T-helper 9 cell (primary cell): ENCODE data around the gene PNPT1.
"Not testable (repeated sequence)": the region's sequence is repeated elsewhere in the genome, so short reads cannot be mapped to it uniquely, and the experiment has no call there.

ENCODE experiments used
- DNase-seq: peaks from one replicate; pipeline ENCODE4 v3.0.0-alpha.2; 2020
- total RNA-seq, 2 donors: gene quantifications; one replicate each; lab custom pipeline; 2026; lab: John Stamatoyannopoulos, UW

The PNPT1 gene
- 32.8 to 60.6 reads per million in 2 donors for total RNA-seq

DNA sequence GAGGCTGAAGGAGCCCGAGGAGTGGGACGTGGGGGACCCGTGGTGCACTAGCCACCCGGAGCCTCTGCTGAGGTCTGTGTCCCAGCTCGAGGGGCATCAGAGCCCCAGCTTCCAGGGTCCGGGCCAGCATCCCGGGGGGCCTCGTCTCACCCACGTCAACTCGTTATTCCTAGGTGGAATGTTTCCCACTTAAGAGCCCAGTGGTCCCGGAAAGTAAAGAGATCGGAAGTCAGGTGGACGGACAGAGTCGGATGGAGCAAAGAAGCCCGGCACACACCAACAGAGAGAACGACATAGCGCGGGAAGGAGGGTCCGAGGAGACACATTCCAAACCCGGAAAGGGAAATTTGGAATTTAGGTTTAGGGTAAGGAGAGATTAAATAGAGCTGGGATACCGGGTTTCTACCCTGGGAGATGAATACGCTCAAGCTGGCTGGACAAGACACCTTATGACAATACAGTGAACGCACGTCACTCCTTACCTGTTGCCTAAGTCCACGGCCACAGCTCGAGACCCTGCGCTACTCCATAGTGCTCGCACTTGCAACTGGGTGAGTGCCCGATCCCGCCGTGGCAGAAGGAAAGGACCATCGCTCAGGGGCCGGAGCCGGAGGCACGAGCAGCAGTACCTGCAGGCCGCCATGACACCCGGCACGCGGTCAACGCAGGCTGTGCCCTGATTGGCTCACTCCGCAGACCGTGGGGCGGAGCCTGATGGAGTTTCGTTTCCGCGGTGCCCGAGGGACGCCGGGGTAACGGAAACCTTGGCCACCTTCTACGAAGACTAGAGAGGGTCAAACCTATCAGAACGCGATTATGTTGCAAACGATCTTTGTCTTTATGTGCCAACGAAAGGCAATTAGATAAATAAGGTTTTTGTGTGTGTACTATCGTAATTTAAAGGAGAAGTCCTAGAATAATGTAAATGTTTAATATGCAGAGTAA lies at the start of gene PNPT1:
PNPT1 (minus strand) TSS at position 664 of the 945 bp plus-strand sequence; CDS start at position 643, 21 bp downstream.
- DNase-seq = peak; percentile 82

DNA sequence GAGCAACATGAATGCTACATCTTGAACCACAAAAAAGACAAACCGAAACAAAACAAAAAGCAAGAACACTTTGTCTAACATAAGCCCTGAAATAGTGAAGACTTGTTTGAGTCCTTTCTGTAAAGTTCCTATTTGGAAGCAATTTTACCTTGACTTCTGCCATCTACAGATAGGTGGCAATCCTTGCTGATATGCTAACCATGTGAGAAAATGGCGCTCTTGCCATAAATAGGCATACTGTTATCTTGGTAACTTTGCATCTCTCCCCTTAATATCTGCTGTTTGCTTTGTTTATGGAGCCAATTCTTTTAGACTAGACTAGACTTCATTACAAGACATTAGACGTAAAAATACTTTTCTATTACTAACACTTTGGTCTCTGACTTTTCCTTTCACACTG lies 49.4 kb upstream of the PNPT1 start:
- DNase-seq = no peak

DNA sequence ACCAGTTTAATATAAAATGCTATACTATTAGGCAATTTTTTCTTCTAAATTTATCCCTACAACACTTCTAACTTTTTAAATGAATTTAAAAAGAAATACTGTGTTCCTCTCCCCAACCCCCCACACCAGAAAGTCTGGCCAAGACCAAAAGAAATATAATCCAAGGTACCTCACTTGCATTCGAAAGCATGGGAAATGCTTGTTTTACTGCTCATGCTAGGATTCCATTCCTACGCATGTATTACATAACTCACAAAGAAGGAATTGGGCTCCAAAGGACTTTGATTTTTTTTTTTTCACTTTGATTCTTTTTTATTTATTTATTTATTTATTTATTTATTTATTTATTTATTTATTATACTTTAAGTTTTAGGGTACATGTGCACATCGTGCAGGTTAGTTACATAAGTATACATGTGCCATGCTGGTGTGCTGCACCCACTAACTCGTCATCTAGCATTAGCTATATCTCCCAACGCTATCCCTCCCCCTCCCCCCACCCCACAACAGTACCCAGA lies 42.4 kb upstream of the PNPT1 start:
- not testable (repeated sequence) for DNase-seq

GRCh38 chr2:55734726-55735125 lies 41.1 kb upstream of the PNPT1 start:
- no peak for DNase-seq

DNA sequence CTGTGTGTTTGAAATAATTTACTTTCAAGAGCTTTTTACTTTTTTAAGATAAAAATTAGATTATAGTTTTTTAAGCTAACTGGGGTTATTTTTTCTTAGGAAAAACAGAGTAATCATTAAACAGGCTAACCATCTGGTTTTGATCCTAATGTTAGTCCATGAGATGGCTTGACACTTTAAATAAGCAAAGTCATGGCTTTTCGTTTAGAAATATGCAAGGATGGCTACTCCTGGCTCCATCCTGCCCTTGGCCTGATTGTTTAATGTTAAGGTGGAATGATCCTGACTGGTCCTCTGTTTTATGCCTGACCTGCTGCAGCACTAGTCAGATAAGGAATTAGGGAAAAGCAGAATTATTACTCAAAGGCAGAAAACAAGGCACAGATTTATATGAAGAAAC lies 39.7 kb upstream of the PNPT1 start:
- no peak for DNase-seq

DNA sequence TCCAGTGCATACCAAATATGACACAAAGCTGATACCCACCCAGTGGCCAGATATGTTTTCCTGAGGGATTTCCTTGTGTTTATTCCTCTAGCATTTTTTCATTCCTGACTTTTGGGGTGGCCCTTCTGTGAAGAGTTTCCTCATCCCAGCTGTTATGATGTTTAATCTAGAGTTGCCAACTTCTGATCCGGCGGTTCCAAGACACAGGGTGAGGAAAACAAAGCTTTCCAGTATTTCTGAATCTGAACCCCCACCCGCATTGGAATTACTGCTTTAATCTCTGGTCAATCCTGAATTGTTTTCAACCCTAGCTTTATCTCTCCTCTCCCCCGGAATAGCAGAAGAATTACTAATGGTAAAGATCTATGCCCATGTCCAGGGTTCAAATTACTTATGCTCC lies 39.2 kb upstream of the PNPT1 start:
- no peak for DNase-seq

DNA sequence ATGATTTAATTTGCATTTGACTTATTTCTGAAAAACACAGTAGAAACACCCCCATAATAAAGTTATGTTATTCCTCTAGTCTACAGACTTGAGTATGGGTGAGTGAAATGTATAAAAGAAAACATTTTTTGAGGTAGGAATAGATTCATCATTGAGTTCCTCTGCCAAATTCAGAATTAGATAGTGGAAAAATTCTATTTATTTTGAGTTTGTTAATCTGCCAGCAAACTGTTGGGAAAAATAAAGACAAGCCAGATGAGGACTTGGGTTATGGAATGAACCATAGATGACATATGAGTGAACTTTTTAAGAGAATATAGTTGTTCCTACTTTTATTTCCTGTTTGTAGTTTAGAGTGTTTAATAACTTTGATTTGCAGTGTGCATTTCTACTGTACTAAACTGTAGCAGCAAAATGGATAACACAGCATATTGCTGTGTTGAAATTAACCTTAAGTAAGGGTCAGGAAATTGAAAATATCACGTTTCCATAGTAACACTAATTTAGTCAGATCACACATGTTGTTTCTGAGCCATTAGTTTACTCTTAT lies 35.6 kb upstream of the PNPT1 start:
- DNase-seq = no peak

- DNase-seq = no peak
Measured at GRCh38 chr2:55721596-55722215, 28.1 kb upstream of the PNPT1 start.

- DNase-seq = no peak
Measured at GRCh38 chr2:55720417-55720816, 26.8 kb upstream of the PNPT1 start.

GRCh38 chr2:55719852-55720251 lies 26.2 kb upstream of the PNPT1 start:
- DNase-seq = no peak

GRCh38 chr2:55718165-55719008 lies 24.7 kb upstream of the PNPT1 start:
- peak; percentile 14 for DNase-seq

DNA sequence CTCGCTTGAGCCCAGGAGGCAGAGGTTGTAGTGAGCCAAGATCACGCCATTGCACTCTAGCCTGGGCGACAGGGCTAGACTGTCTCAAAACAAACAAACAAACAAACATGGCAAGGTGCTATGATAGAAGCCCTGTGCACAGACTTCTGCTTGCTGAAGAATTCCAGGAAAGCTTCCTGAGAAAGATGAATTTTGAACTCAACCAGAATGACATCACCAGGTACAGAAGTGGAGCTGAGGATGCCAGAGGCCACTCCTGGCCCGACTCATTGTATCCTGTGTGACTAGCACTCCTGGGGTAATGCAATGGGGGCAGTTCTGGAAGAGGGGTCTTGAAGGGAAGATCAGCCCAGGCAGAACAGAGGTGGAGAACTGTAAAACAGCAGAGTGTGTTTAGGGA lies 22.0 kb upstream of the PNPT1 start:
- DNase-seq = no peak

- DNase-seq = not testable (repeated sequence)
Measured at GRCh38 chr2:55715178-55715577, 21.5 kb upstream of the PNPT1 start.

- DNase-seq = no peak
Measured at GRCh38 chr2:55712477-55713060, 18.9 kb upstream of the PNPT1 start.

DNA sequence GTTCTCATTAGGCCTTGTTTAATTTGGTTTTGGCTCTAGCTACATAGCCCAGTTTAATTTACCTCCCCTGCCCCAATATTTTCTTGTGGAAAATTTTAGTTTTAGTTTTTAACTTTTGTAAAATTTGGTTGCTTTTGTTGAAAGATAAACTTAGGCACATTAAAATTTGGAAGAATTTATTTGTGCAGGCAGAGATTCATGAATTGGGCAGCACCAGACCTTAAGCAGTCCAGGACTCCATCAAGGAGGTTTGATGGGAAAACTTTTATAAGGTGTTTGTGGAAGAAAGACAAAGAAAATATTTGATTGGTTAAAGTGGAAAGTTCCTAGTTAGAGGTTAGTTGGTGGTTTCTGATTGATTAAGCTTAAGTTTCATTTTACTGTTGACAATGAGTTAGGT lies 16.4 kb upstream of the PNPT1 start:
- DNase-seq = no peak

GRCh38 chr2:55707751-55708150 lies 14.1 kb upstream of the PNPT1 start:
- DNase-seq = no peak

GRCh38 chr2:55706258-55706657 lies 12.6 kb upstream of the PNPT1 start:
- DNase-seq = not testable (repeated sequence)

DNA sequence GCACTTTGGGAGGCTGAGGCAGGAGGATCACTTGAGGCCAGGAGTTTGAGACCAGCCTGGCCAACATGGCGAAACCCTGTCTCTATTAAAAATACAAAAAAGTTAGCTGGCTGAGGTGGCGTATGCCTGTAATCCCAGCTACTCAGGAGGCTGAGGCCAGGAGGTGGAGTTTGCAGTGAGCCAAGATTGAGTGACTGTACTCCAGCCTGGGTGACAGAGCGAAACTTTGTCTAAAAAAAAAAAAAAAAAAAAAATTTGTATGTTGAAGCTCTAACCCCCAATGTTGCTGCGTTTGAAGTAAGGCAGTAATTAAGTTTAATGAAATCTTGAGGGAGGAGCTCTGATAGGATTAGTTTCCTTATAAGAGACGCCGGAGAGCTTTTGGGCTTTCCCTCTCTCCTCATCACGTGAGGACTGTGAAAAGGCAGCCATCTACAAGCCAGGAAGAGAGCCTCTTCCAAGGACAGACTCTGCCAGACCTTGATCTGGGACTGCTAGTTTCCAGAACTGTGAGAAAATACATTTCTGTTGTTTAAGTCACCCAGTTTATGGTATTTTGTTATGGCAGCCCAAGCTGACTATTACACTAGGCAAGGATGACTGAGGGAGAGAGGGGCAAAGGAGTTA lies 11.5 kb upstream of the PNPT1 start:
- DNase-seq = no peak

DNA sequence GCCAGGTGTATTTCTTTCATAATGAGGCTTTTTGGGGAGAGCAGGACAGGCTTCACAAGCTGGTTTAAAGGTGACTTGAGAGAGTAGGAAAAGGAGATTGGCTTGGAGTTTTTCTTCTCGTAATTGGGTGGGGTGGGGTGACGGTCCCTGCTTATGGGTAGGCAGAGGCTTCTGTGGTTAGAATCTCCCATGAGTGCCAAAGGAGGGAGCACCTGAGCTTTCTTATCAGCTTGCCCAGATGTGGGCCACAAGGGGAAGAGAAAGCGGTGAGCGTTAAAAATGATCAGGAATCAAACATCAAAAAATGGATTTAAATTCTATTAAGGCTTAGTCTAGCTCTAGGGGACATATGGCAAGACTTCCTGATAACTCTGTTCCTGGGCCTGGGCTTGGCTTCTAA lies 9.7 kb upstream of the PNPT1 start:
- DNase-seq = no peak

- DNase-seq = not testable (repeated sequence)
Measured at GRCh38 chr2:55692740-55693139, 904 bp downstream of the PNPT1 start.

GRCh38 chr2:55672630-55673029 lies 21.0 kb downstream of the PNPT1 start:
- DNase-seq = no peak

GRCh38 chr2:55668956-55669355 lies 24.7 kb downstream of the PNPT1 start:
- no peak for DNase-seq
